ENCODE measurements around the gene GMPR.
"Not testable (repeated sequence)": the region's sequence is repeated elsewhere in the genome, so short reads cannot be mapped to it uniquely, and the experiment has no call there.

The GMPR gene

GRCh38 chr6:16238057-16238962, at the start of gene GMPR:
TSS of gene GMPR (plus strand) at chr6:16238587. CDS start at chr6:16238694, 107 bp downstream.
- peak; percentile 11 to 48 (median 37) for DNase-seq

GRCh38 chr6:16190214-16190613, 48.2 kb upstream of the GMPR start:
- no peak for DNase-seq

DNA sequence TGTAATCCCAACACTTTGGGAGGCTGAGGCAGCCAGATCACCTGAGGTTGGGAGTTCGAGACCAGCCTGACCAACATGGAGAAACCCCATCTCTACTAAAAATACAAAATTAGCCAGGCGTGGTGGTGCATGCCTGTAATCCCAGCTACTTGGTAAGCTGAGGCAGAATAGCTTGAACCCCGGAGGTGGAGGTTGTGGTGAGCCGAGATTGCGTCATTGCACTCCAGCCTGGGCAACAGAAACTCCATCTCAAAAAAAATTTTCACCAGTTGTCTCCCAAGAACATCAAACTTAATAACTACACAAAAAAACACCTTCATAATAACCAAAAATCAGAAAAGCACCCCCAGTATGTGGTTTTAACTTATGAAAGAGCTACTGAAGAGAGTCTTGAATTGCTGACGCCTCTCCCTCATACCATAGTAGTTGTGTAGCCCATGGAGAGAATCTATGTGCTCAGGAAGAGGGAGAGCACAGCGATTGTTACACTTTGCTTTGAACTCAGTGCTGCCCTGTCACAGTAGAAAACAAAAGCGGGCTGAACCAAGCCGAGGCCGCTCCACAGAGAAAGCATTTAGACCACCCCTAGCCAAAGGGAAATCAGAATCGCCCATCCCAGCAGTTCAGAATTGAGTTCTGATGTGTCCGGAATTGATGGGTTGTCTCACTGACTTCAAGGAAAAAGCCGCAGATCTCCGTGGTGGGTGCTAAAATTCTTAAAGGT, 42.0 kb upstream of the GMPR start:
- DNase-seq: no peak

DNA sequence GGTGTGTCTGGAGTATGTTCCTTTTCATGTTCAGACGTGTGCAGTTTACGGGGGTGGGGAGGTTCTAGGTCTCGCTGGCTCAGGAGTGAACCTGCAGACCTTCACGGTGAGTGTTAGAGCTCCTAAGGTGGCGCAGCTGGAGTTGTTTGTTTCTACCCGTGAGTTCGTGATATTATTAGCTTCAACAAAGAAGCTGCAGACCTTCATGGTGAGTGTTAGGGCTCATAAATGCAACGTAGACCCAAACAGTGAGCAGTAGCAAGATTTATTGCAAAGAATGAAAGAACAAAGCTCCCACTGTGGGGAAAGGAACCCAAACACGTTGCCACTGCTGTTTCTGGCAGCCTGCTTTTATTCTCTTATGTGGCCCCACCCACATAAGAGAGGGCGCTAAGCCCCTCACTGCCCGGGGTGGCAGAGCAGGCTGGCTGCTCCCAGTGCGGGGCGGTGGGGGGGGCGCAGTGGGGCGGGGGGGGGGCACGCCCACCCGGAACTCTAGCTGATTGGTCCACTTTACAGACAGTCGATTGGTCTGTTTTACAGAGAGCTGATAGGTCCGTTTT, 41.3 kb upstream of the GMPR start:
- no peak for DNase-seq

- DNase-seq: no peak
These were observed 40.2 kb upstream of the GMPR start for GRCh38 chr6:16198061-16198705.

DNA sequence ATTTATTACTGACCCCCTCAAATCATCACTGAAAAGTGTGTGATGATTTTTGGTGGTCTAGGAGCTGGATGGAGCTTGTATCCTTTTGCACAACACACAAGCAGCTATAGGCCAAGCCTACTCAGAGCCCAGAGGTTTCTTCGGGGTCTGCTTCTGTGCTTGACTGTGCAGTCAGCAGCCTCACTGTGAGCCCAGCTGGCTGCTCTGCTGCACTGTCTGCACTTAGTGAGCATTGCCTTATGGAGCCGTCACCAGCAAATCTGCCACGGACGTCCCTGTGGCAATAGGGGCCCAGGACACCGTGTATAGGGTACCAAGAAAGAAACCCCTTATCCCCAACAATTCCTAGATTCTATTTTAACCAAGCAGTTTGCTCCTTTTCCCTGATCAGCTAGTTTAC, 38.6 kb upstream of the GMPR start:
- DNase-seq: no peak

GRCh38 chr6:16200321-16200883, 38.0 kb upstream of the GMPR start:
- no peak for DNase-seq

DNA sequence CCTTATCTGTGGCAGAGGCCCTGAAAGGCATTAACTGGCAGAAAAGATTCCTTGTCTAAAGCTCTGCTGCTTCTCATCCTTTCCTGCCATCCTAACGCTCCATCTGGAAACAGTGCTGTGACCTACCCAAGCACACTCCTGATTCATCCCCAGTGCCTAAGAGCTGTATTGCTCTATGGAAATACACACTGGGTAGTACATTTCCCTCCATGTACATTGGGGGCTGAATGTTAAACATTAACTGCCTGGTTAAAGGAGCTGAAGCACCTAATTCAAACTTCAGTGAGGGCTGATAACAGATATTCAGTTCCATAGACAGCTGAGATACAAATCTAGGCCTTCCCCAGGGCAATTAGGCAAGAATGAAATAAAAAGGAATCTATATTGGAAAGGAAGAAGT, 36.7 kb upstream of the GMPR start:
- DNase-seq: no peak

DNA sequence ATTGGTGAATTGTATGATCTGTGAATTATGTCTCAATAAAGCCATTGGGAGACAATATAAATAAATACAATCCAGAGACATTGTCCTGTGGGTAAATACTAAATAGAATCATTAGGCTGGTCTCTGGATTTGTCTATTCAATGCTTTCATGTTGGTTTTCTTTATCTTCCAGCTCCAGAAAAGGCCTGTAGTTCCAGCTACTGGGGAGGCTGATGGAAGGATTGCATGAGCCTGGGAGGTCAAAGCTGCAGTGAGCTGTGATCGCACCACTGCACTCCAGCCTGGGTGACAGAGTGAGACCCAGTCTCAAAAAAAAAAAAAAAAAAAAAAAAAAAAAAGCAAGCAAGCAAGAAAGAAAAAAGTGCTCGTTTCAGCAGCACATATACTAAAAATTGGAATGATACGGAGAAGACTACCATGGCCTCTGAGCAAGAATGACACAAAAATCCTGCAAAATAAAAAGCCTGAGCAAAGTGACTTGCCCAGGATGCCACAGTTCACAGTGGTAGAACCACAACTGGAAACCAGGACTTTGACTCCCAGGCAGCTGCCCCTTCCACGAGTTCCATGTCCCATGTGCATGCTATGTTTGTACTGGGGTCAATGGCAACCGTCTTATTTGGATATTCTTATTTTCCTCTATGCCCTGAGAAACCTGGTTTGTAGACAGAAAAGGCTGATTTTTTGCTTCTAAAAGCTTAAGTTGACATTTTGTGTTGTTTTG, 33.6 kb upstream of the GMPR start:
- DNase-seq: no peak

GRCh38 chr6:16205377-16206144, 32.8 kb upstream of the GMPR start:
- no peak for DNase-seq

- no peak for DNase-seq
These were observed 31.8 kb upstream of the GMPR start for GRCh38 chr6:16206595-16207037.

- DNase-seq: no peak
These were observed 29.4 kb upstream of the GMPR start for GRCh38 chr6:16208989-16209388.

GRCh38 chr6:16209539-16209938, 28.8 kb upstream of the GMPR start:
- no peak for DNase-seq

DNA sequence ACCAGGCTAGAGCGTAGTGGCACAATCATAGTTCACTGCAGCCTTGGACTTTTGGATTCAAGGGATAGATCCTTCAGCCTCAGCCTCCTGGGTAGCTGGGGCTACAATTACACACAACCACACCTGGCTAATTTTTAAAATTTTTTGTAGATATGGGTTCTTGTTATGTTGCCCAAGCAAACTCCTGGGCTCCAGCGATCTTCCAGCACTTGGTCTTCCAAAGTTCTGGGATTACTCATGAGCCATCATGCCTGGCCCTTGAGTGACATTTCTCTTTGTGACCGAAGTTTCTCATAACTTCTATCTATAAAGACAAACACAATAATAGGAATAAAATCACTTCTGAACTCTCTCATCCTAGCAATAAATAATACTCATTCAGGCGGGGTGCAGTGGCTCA, 26.1 kb upstream of the GMPR start:
- no peak for DNase-seq

- no peak for DNase-seq
These were observed 21.8 kb upstream of the GMPR start for GRCh38 chr6:16216501-16217155.

GRCh38 chr6:16217156-16217721, 21.1 kb upstream of the GMPR start:
- DNase-seq: no peak

DNA sequence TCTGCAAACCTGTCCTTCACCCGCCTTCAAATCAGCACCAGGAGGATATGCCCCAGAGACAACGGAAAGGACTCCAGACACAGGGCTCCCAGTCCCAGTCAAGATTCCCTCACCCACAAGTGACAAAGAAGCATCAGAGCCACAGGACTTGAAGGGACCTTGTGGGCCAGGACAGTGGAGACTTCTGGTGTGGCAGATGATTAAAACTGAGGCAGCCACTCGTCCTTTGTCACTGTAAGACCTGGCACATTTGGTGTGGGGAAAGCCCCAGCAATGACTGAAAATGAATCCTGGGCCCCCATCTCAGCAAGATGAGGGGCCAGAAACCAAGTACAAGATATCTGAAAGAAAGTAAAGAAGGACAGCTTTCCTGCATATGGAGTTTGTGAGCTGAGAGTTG, 15.6 kb upstream of the GMPR start:
- DNase-seq: no peak

DNA sequence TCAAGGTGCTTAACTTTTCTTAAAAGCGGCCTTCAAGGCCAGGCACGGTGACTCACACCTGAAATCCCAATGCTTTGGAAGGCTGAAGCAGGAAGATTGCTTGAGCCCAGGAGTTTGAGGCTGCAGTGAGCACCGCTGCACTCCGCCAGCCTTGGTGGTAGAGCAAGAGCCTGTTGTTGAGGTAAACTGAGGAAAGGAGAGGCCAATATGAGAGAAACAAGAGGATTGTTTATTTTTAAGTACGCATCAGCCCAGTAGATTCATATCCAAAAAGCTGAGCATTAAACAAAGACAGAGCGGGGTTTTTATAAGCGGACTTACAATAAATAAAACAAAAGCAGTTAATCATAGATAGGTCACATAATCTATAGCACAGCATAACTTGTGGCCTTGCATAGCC, 15.0 kb upstream of the GMPR start:
- no peak for DNase-seq

GRCh38 chr6:16224409-16224808, 14.0 kb upstream of the GMPR start:
- no peak for DNase-seq

- DNase-seq: not testable (repeated sequence)
These were observed 13.2 kb upstream of the GMPR start for GRCh38 chr6:16225062-16225731.

Measured in activated CD4-positive, CD25-positive, alpha-beta regulatory T cell (primary cell).